Measurements from ENCODE around the gene ADCY4. TPM values are rescaled to one million over a fixed set of nuclear protein-coding genes. Genes with fewer than 3 reads are reported as not detected.

The ADCY4 gene
- total RNA-seq, 1 donor from 2014 or later = 8.0 TPM

DNA sequence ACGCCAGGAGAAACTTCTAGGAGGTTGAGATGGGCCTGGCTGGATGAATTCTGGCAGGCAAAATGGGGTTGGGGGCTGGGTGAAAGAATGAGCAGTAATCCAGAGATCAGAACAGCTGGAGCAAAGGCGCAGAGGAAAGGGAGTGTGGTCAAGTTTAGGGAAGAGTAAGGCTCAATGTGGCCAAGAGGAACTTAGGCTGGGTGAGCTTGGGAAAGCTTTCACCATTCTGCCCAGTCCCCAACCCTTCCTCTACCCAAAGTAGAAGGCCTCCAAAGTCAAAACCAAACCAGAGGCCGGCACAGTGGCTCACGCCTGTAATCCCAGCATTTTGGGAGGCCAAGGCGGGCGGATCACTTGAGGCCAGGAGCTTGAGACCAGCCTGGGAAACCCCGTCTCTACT, 53.2 kb downstream of the ADCY4 start:
- H3K4me3 ChIP-seq (ENCODE audit: low read depth, low read length) = no peak overlapping the region
- TF ChIP-seq, protein P1, sequence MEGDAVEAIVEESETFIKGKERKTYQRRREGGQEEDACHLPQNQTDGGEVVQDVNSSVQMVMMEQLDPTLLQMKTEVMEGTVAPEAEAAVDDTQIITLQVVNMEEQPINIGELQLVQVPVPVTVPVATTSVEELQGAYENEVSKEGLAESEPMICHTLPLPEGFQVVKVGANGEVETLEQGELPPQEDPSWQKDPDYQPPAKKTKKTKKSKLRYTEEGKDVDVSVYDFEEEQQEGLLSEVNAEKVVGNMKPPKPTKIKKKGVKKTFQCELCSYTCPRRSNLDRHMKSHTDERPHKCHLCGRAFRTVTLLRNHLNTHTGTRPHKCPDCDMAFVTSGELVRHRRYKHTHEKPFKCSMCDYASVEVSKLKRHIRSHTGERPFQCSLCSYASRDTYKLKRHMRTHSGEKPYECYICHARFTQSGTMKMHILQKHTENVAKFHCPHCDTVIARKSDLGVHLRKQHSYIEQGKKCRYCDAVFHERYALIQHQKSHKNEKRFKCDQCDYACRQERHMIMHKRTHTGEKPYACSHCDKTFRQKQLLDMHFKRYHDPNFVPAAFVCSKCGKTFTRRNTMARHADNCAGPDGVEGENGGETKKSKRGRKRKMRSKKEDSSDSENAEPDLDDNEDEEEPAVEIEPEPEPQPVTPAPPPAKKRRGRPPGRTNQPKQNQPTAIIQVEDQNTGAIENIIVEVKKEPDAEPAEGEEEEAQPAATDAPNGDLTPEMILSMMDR (conservative IDR thresholded peaks at IDR 0.05; ENCODE audit: low read depth, low read length) = no peak
- DNase-seq (ENCODE audit: low read depth) = no peak

DNA sequence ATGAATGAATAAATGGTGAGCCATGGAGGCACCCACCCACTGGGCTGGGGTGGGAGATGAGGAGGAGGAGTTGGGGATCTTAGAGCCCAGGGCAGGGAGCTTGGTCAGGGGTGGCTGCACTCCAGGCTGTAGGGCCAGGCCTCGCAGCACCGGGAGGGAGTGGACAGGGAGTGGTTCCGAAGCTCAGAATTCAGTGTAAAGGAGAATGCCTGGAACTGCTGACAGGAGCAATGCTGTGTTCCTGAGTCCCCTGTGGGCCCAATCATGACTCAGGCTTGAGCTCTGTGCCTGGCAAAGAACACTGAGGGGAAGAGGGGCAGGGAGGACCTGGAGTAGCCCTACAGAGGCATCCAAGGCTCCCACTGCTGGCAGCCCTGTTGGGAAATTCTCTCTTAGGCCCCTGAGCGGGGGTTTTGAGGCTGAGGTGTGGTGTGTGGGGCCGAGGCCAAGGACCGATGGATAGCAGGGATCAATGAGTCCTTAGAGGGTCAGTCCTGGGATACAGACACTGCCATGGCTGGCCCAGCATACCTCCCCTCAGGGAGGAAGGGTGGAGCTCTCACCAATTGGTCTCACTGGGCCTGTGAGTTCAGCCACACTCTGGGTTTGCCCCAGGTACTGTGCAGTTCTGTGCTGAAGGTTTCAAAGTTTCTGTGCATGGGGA, 53.9 kb downstream of the ADCY4 start:
- no peak overlapping the region for H3K4me3 ChIP-seq (ENCODE audit: low read depth, low read length)
- TF ChIP-seq, protein P1 (conservative IDR thresholded peaks at IDR 0.05; ENCODE audit: low read depth, low read length) = no peak
- no peak for DNase-seq (ENCODE audit: low read depth)

- H3K4me3 ChIP-seq (ENCODE audit: low read depth, low read length) = no peak overlapping the region
- no peak for DNase-seq (ENCODE audit: low read depth)
- TF ChIP-seq, protein P1 (conservative IDR thresholded peaks at IDR 0.05; ENCODE audit: low read depth, low read length) = peak; percentile 55
Measured at GRCh38 chr14:24279301-24280186, 55.3 kb downstream of the ADCY4 start.

- no peak overlapping the region for H3K4me3 ChIP-seq (ENCODE audit: low read depth, low read length)
- TF ChIP-seq, protein P1 (conservative IDR thresholded peaks at IDR 0.05; ENCODE audit: low read depth, low read length) = no peak
- no peak for DNase-seq (ENCODE audit: low read depth)
Measured at GRCh38 chr14:24278424-24278823, 56.4 kb downstream of the ADCY4 start.

DNA sequence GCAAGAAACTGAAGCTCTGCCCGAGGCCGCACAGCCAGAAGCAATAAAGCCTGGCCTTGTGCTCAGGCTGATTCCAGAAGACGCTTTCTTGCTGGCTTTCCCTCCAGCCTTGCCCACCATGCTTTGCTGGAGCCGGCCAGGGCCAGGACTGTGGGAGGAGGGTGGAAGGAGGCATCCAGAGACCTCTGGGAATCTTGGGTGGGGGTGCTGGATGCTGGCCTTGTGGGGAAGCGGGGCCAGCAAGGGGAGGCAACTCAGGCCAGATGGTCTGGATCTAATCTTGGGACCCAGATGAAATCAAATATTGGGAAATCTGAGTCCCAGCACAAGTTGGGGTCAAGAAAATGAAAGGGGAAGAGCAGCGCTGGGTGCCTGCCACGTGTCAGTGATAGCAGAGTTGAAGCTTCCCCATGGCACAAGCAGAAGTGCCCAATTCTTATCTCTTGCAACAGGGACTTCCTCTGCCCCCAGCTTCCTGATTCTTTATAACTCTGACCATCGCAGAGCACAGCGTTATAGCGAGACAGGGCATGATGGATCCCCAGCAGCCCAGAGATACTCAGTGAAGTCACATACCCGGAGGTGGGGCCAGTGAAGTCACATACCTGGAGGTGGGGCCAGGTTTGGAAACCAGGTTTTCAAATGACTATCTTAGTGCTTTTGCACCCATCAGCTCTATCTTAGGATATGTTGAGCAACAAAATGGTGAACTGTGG, 57.1 kb downstream of the ADCY4 start:
- DNase-seq (ENCODE audit: low read depth) = no peak
- no peak overlapping the region for H3K4me3 ChIP-seq (ENCODE audit: low read depth, low read length)
- TF ChIP-seq, protein P1 (conservative IDR thresholded peaks at IDR 0.05; ENCODE audit: low read depth, low read length) = no peak

- DNase-seq (ENCODE audit: low read depth) = no peak
- TF ChIP-seq, protein P1 (conservative IDR thresholded peaks at IDR 0.05; ENCODE audit: low read depth, low read length) = no peak
- no peak overlapping the region for H3K4me3 ChIP-seq (ENCODE audit: low read depth, low read length)
Measured at GRCh38 chr14:24277071-24277470, 57.8 kb downstream of the ADCY4 start.

Data from epithelial cell of proximal tubule (primary cell).